Measurements from ENCODE around the gene ITIH3.

The ITIH3 gene

DNA sequence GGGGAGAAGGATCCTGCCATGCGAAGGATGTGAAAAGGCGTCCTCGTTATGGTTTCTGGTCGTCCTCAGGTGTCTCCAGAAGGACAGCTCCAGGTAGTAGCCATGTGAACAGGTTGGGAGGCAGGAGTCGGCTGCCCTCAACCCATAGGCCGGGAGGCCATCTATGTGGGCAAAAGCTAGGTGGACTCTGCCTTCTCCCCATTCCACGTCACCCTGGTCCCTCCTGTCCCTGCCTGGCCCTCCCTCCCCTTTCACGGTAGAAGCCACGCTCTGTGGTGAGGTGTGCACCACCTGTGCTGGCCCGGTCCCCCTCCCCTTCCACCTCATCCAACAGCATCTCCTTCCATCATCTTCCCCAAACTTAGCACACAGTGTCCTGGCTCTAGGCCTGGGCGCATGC, 16.3 kb downstream of the ITIH3 start:
- Histone ChIP-seq H3K4me3 (ENCODE audit: low read depth, low read length) (no peak overlapping the region), H3K9me3 (ENCODE audit: severe bottlenecking) (no peaks in the 10 kb centered on the region), H3K36me3 (no peaks in the 10 kb centered on the region), H3K27me3 (ENCODE audit: insufficient read depth, low read depth, severe bottlenecking) (no peaks in the 10 kb centered on the region), H3K27ac (no peak overlapping the region)
- TF ChIP-seq, protein P1, sequence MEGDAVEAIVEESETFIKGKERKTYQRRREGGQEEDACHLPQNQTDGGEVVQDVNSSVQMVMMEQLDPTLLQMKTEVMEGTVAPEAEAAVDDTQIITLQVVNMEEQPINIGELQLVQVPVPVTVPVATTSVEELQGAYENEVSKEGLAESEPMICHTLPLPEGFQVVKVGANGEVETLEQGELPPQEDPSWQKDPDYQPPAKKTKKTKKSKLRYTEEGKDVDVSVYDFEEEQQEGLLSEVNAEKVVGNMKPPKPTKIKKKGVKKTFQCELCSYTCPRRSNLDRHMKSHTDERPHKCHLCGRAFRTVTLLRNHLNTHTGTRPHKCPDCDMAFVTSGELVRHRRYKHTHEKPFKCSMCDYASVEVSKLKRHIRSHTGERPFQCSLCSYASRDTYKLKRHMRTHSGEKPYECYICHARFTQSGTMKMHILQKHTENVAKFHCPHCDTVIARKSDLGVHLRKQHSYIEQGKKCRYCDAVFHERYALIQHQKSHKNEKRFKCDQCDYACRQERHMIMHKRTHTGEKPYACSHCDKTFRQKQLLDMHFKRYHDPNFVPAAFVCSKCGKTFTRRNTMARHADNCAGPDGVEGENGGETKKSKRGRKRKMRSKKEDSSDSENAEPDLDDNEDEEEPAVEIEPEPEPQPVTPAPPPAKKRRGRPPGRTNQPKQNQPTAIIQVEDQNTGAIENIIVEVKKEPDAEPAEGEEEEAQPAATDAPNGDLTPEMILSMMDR (IDR thresholded peaks at IDR 0.05; ENCODE audit: low read depth, low read length), result no peak
- DNase-seq, result no peak

DNA sequence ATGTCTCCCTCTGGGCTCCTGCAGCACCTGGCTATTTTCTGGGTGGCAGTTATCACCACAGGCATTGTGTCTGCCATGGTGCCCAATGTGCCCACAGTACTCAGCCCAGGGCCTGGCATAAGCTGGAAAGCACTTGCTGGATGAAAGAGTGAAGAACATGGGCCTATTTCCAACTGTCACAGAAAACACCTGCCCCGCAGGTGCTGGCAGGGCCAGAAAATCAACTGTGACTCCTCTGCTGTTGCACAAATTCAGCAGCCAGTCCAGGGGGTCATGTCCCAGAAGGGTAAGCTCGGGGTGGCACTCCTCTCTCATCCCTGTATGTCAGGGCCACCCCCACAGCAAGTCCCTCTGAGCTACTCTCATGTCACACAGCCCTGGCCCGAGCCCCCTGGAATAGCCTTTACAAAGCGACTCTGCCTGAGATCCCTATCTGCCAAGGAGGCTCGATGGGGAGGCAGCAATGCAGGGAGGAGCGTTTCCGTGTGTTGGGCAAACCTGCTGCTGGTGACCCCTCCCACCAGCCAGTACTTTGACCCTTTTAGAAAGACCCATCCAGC, 16.9 kb downstream of the ITIH3 start:
- Histone ChIP-seq H3K27ac (no peak overlapping the region), H3K9me3 (ENCODE audit: severe bottlenecking) (no peaks in the 10 kb centered on the region), H3K4me3 (ENCODE audit: low read depth, low read length) (no peak overlapping the region), H3K36me3 (no peaks in the 10 kb centered on the region), H3K27me3 (ENCODE audit: insufficient read depth, low read depth, severe bottlenecking) (no peaks in the 10 kb centered on the region)
- DNase-seq, result no peak
- TF ChIP-seq, protein P1 (IDR thresholded peaks at IDR 0.05; ENCODE audit: low read depth, low read length), result no peak

DNA sequence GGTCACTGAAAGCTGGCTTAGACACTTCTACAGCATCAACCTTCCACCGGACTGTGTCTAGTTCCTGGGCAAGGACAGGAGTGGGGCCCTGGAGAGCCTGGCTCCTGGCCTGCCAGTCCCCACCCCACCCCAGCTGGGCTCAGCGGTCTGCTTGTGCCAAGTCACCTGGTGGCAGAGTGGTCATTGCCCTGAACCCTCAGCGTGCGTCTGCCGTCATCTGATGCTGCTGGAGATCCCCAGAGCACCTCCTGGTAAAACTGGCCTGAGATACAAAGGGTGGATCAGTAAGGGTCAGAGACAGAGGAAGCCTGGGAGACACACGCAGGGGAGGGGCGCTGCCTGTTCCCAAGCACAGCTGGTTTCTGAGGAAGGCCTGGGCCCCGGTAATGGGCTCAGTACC, 19.2 kb downstream of the ITIH3 start:
- Histone ChIP-seq H3K27me3 (ENCODE audit: insufficient read depth, low read depth, severe bottlenecking) (no peaks in the 10 kb centered on the region), H3K27ac (no peak overlapping the region)

DNA sequence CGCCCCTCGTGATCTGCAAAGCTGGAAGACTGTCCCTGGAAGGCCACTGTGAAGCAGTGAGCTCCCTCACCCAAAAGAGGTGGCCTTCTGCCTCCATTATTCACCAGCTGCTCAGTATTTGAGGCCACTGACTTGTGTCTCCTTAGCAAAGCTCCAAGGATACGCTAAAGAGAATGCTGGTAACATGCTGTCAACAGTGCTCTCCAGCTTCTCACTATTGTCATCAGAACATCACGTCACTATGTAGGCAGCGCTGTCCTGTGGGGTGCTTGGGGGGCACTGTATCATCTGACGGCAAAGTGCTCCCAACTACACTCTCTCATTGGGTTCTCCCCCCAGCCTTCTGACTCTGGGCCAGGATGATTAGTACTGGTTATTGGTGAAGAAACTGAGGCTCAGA, 21.6 kb downstream of the ITIH3 start:
- H3K36me3 ChIP-seq, result no peaks in the 10 kb centered on the region
- H3K27ac ChIP-seq, result no peak overlapping the region
- no peaks in the 10 kb centered on the region for H3K9me3 ChIP-seq (ENCODE audit: severe bottlenecking)
- no peak overlapping the region for H3K4me3 ChIP-seq (ENCODE audit: low read depth, low read length)
- TF ChIP-seq, protein P1 (IDR thresholded peaks at IDR 0.05; ENCODE audit: low read depth, low read length), result no peak
- DNase-seq, result no peak
- no peaks in the 10 kb centered on the region for H3K27me3 ChIP-seq (ENCODE audit: insufficient read depth, low read depth, severe bottlenecking)

More for the DNA sequence above, 19.2 kb downstream of the ITIH3 start:
- no peak overlapping the region for H3K4me3 ChIP-seq (ENCODE audit: low read depth, low read length)
- DNase-seq, result no peak
- TF ChIP-seq, protein P1 (IDR thresholded peaks at IDR 0.05; ENCODE audit: low read depth, low read length), result no peak
- H3K36me3 ChIP-seq, result no peaks in the 10 kb centered on the region
- no peaks in the 10 kb centered on the region for H3K9me3 ChIP-seq (ENCODE audit: severe bottlenecking)

DNA sequence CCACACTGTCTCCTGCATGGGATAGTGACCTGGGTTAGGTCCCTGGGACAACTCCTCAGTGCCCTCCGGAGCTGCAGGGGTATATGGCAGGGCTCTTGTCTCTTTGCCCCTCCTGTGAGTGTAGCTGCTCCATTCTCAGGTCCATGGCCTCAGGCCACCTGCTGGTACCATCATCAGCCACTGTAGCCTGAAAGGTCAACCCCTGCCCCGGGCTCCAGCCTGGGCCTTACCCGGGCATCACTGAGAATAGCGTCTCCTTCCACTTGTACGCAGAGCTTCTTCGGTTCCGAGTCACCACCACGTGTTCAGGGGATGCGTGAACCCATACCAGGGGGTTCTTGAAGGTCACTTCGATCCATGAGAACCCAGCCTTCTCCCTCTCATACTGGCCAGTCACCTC, 22.1 kb downstream of the ITIH3 start:
- H3K27ac ChIP-seq, result no peak overlapping the region

More for the DNA sequence above, 22.1 kb downstream of the ITIH3 start:
- Histone ChIP-seq H3K36me3 (no peaks in the 10 kb centered on the region), H3K27me3 (ENCODE audit: insufficient read depth, low read depth, severe bottlenecking) (no peaks in the 10 kb centered on the region), H3K9me3 (ENCODE audit: severe bottlenecking) (no peaks in the 10 kb centered on the region), H3K4me3 (ENCODE audit: low read depth, low read length) (no peak overlapping the region)
- DNase-seq, result no peak
- TF ChIP-seq, protein P1 (IDR thresholded peaks at IDR 0.05; ENCODE audit: low read depth, low read length), result no peak
